ENCODE data around the gene GULP1. TPM values are rescaled to one million over a fixed set of nuclear protein-coding genes. Genes with fewer than 3 reads are reported as not detected.
"Not testable (repeated sequence)": the region's sequence is repeated elsewhere in the genome, so short reads cannot be mapped to it uniquely, and the experiment has no call there.

GULP1 gene
- total RNA-seq, 2 experiments from 2014 or later, result not detected

DNA sequence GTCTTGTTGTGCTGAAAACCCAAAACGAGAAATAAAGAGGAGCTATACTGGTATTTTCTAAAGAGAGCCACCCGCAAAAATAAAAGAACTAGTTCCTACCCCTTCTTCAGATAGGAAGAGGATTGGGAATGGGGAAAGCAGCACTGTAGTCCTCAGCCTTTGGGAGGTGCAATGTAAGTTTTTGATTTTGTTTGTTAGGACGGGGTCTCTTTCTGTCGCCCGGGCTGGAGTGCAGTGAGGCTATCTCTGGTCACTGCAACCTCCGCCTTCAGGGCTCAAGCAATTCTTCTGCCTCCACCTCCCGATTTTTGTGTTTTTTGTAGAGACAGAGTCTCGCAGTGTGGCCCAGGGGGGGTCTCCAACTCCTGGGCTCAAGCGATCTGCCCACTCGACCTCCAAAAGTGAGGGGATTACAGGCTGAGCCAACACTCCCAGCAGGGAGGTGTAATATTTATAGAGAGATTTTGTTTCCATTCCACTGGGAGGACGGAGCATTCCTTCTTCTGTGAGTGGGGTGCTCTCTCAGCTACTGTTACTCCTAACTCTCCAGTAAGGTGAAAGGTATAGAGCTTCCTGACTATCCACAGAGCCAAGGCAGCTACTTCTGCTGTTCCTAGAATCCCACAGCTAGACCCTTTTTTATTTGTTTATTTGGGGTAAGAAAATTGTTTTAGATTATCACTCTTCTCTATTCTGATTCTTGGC, 13.1 kb upstream of the GULP1 start:
- H3K9me3 Mint-ChIP-seq, result no peaks in the 10 kb centered on the region
- H3K4me1 Mint-ChIP-seq, result no peaks in the 10 kb centered on the region
- H3K4me3 Mint-ChIP-seq, result no peak overlapping the region
- ATAC-seq (ENCODE audit: low read depth) (no peak), DNase-seq (no peak)
- no peak overlapping the region for H3K27ac Mint-ChIP-seq
- no peaks in the 10 kb centered on the region for H3K27me3 Mint-ChIP-seq
- POLR2A ChIA-PET, result no interaction called here
- H3K36me3 Mint-ChIP-seq, result no peaks in the 10 kb centered on the region

- DNase-seq (no peak), ATAC-seq (ENCODE audit: low read depth) (no peak)
- POLR2A ChIA-PET, result no interaction called here
- no peak overlapping the region for H3K27ac Mint-ChIP-seq
- H3K36me3 Mint-ChIP-seq, result no peaks in the 10 kb centered on the region
- H3K4me1 Mint-ChIP-seq, result no peaks in the 10 kb centered on the region
- no peak overlapping the region for H3K4me3 Mint-ChIP-seq
- H3K27me3 Mint-ChIP-seq, result no peaks in the 10 kb centered on the region
- H3K9me3 Mint-ChIP-seq, result no peaks in the 10 kb centered on the region
Observed at GRCh38 chr2:188279093-188279445, 12.6 kb upstream of the GULP1 start.

- POLR2A ChIA-PET, result no interaction called here
- DNase-seq (no peak), ATAC-seq (ENCODE audit: low read depth) (no peak)
- no peaks in the 10 kb centered on the region for H3K4me1 Mint-ChIP-seq
- H3K4me3 Mint-ChIP-seq, result no peak overlapping the region
- no peaks in the 10 kb centered on the region for H3K36me3 Mint-ChIP-seq
- no peak overlapping the region for H3K27ac Mint-ChIP-seq
- no peaks in the 10 kb centered on the region for H3K9me3 Mint-ChIP-seq
- no peaks in the 10 kb centered on the region for H3K27me3 Mint-ChIP-seq
Observed at GRCh38 chr2:188280811-188281222, 10.9 kb upstream of the GULP1 start.

- Mint-ChIP-seq H3K4me1 (no peaks in the 10 kb centered on the region), H3K27ac (no peak overlapping the region), H3K4me3 (no peak overlapping the region), H3K27me3 (peaks cover 3% of the 10 kb centered on the region), H3K36me3 (no peaks in the 10 kb centered on the region), H3K9me3 (no peaks in the 10 kb centered on the region)
- POLR2A ChIA-PET, result no interaction called here
- DNase-seq (no peak), ATAC-seq (ENCODE audit: low read depth) (no peak)
Observed at GRCh38 chr2:188282907-188283306, 8.8 kb upstream of the GULP1 start.

GRCh38 chr2:188284251-188284650, 7.4 kb upstream of the GULP1 start:
- H3K27ac Mint-ChIP-seq; POLR2A ChIA-PET; H3K36me3 Mint-ChIP-seq; H3K9me3 Mint-ChIP-seq; H3K4me3 Mint-ChIP-seq; ATAC-seq (ENCODE audit: low read depth); H3K4me1 Mint-ChIP-seq; H3K27me3 Mint-ChIP-seq; DNase-seq: not testable (repeated sequence)

DNA sequence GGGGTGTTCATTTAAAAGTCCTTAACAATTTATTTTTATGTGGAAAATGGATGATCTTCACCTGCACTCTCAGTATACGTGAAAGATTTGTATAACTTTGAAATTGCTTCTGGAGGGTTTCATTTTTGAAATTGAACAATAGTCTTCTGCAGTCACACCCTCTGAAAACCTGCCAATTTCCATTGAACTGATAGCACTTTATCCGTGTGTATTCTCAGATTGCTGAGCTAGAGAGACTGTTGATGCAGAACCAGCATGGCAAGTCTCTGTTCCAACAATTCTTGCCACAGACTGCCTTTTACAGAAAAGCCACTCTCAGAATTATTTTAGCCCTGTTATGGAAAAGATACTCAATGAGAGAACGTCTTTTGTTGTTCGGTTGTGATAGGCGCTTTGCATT, 6.6 kb upstream of the GULP1 start:
- H3K27ac Mint-ChIP-seq, result no peak overlapping the region
- DNase-seq (no peak), ATAC-seq (ENCODE audit: low read depth) (no peak)
- no peaks in the 10 kb centered on the region for H3K4me1 Mint-ChIP-seq
- H3K27me3 Mint-ChIP-seq, result peaks cover 11% of the 10 kb centered on the region
- H3K9me3 Mint-ChIP-seq, result no peaks in the 10 kb centered on the region
- no peak overlapping the region for H3K4me3 Mint-ChIP-seq
- POLR2A ChIA-PET, result no interaction called here
- H3K36me3 Mint-ChIP-seq, result no peaks in the 10 kb centered on the region

DNA sequence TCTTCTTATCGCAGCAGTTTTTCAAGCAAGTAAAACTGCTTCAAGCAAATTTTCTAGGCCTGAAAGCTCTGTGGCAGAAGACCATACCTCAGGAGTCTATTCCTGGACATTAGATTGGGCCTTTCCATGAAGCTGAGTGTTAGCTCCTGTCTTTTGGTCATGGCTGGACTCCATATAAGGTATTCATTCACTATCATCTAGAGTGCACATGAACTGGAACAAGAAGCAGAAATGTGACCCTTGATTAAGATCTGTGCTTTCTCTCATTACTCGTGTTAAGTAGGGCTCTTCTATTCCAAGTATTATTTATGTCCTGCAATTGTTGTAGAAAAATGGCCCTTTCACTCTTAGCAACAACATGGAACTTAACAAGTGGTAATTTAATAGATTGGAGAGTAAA, 5.9 kb upstream of the GULP1 start:
- Mint-ChIP-seq H3K9me3 (no peaks in the 10 kb centered on the region), H3K27me3 (peaks cover 13% of the 10 kb centered on the region), H3K27ac (no peak overlapping the region), H3K4me3 (no peak overlapping the region), H3K36me3 (no peaks in the 10 kb centered on the region), H3K4me1 (no peaks in the 10 kb centered on the region)
- no peak for DNase-seq
- ATAC-seq (ENCODE audit: low read depth), result no peak
- POLR2A ChIA-PET, result no interaction called here

- Mint-ChIP-seq H3K27ac (no peak overlapping the region), H3K9me3 (no peaks in the 10 kb centered on the region), H3K36me3 (no peaks in the 10 kb centered on the region), H3K4me1 (peaks cover 8% of the 10 kb centered on the region), H3K27me3 (peaks cover 49% of the 10 kb centered on the region), H3K4me3 (peak overlapping the region; percentile 72)
- POLR2A ChIA-PET, result no interaction called here
- DNase-seq (no peak), ATAC-seq (ENCODE audit: low read depth) (no peak)
Observed at GRCh38 chr2:188291142-188291616, 495 bp upstream of the GULP1 start.

- Mint-ChIP-seq H3K4me3 (peak overlapping the region; percentile 52), H3K4me1 (peaks cover 8% of the 10 kb centered on the region), H3K36me3 (no peaks in the 10 kb centered on the region), H3K9me3 (no peaks in the 10 kb centered on the region), H3K27me3 (peaks cover 51% of the 10 kb centered on the region), H3K27ac (no peak overlapping the region)
- peak; percentile 27 for DNase-seq
- ATAC-seq (ENCODE audit: low read depth), result no peak
- POLR2A ChIA-PET, result no interaction called here
Observed at GRCh38 chr2:188292348-188293239, 920 bp downstream of the GULP1 start.

- H3K4me3 Mint-ChIP-seq, result no peak overlapping the region
- POLR2A ChIA-PET, result no interaction called here
- H3K9me3 Mint-ChIP-seq, result no peaks in the 10 kb centered on the region
- peaks cover 51% of the 10 kb centered on the region for H3K27me3 Mint-ChIP-seq
- ATAC-seq (ENCODE audit: low read depth), result no peak
- no peaks in the 10 kb centered on the region for H3K36me3 Mint-ChIP-seq
- H3K27ac Mint-ChIP-seq, result no peak overlapping the region
- DNase-seq, result no peak
- H3K4me1 Mint-ChIP-seq, result peaks cover 8% of the 10 kb centered on the region
Observed at GRCh38 chr2:188293601-188294351, 2.1 kb downstream of the GULP1 start.

DNA sequence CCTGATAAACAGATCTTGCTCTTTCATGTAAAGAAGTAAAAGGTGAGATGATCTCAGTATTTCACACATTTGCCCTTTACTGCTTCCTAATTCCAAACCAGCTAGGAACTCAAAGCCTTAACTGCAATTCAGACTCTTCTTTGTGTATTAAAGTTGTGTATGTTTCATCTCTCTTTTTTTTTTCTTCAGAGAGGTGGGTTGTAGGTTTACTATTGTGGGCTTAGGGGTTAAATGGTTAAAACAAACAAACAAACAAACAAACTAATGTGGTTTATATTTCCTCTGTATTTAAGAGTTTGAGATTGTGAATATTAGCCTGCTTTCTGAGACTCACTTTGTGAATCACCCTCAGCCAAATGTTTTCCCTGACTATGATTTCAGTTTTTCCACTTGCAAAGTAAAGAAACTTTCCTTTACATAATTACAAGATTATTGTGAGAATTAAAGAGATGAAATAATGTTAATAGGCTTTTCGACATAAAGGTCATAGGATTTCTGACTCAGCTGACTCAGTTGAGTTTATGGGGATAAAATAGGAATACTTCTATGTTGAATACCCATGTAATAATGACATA, 2.8 kb downstream of the GULP1 start:
- DNase-seq, result no peak
- POLR2A ChIA-PET, result no interaction called here
- Mint-ChIP-seq H3K36me3 (no peaks in the 10 kb centered on the region), H3K4me3 (no peak overlapping the region), H3K9me3 (no peaks in the 10 kb centered on the region), H3K27me3 (peaks cover 49% of the 10 kb centered on the region), H3K4me1 (peaks cover 8% of the 10 kb centered on the region), H3K27ac (no peak overlapping the region)
- no peak for ATAC-seq (ENCODE audit: low read depth)

DNA sequence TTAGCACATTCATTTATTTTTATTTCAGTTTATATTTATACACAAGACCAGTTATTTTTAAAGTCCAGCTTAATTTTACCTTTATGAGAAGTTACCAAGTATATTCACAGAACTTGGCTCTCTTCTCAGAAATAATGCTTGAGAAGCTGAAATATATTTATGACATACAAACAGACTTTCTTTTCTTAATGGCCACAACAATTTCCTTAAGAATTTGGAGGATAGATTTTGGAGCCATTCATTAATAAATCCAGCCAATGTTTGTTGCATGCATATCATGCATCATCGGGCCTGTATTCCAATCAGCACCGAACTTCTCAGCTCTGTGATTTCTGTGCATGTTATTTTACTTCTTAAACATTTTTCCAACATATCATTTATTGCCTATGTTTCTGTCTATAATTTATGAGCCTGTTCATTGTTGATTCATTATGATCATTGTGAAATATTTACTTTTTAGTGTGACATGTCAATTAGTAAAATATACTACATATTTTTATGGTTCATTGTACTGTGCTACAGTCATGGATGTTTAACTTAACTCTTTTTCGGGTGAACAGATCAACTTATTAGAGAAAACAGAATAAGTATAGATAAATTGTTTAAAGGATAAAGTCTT, 3.5 kb downstream of the GULP1 start:
- peaks cover 46% of the 10 kb centered on the region for H3K27me3 Mint-ChIP-seq
- no peak for DNase-seq

GRCh38 chr2:188297978-188298377, 6.3 kb downstream of the GULP1 start:
- no peaks in the 10 kb centered on the region for H3K4me1 Mint-ChIP-seq
- H3K9me3 Mint-ChIP-seq, result no peaks in the 10 kb centered on the region
- H3K27ac Mint-ChIP-seq, result no peak overlapping the region
- peaks cover 24% of the 10 kb centered on the region for H3K27me3 Mint-ChIP-seq
- DNase-seq, result no peak
- POLR2A ChIA-PET, result no interaction called here
- no peak overlapping the region for H3K4me3 Mint-ChIP-seq
- H3K36me3 Mint-ChIP-seq, result no peaks in the 10 kb centered on the region
- ATAC-seq (ENCODE audit: low read depth), result no peak

More for the DNA sequence above, 3.5 kb downstream of the GULP1 start:
- Mint-ChIP-seq H3K27ac (no peak overlapping the region), H3K4me1 (peaks cover 8% of the 10 kb centered on the region), H3K9me3 (no peaks in the 10 kb centered on the region), H3K36me3 (no peaks in the 10 kb centered on the region), H3K4me3 (no peak overlapping the region)
- ATAC-seq (ENCODE audit: low read depth), result no peak
- POLR2A ChIA-PET, result no interaction called here

All from activated naive CD8-positive, alpha-beta T cell treated with anti-CD3 and anti-CD28 coated beads, Interleukin-2, amount 10 ng/mL, durations not matched to agents 7 days and 5 days (primary cell).